HEK293 (cell line): ENCODE results near the gene PCTP.

ENCODE experiments used
- HOXD13 ChIP-seq: sonication (generic); formaldehyde crosslinking; IDR thresholded peaks from 2 replicates; pipeline ENCODE4 v1.8.0; 2022; ENCODE audit warnings: missing genetic modification reagents, borderline replicate concordance
- KLF8 ChIP-seq: fragments of 450-650 bp; formaldehyde crosslinking; IDR thresholded peaks from 2 replicates; pipeline ENCODE4 v1.5.1; 2016; ENCODE audit warnings: missing biosample characterization, missing genetic modification characterization
- KLF9 ChIP-seq: fragments of 450-650 bp; formaldehyde crosslinking; IDR thresholded peaks from 2 replicates; pipeline ENCODE4 v1.5.1; 2016; ENCODE audit warnings: missing biosample characterization, missing genetic modification characterization, low read depth
- MEIS1 ChIP-seq: sonication (generic); formaldehyde crosslinking; IDR thresholded peaks from 2 replicates; pipeline ENCODE4 v1.8.1; 2022; ENCODE audit warnings: missing genetic modification reagents, mild to moderate bottlenecking, borderline replicate concordance
- PRDM1 ChIP-seq: fragments of 450-650 bp; formaldehyde crosslinking; IDR thresholded peaks from 2 replicates; pipeline ENCODE4; 2016; ENCODE audit warnings: missing biosample characterization, missing genetic modification characterization
- ZBTB48 ChIP-seq: fragments of 450-650 bp; formaldehyde crosslinking; IDR thresholded peaks from 2 replicates; pipeline ENCODE4 v1.5.1; 2016; ENCODE audit warnings: missing biosample characterization, missing genetic modification characterization
- ZFHX2 ChIP-seq: fragments of 450-650 bp; formaldehyde crosslinking; conservative IDR thresholded peaks from 2 replicates; pipeline ENCODE4 v1.5.1; 2016; ENCODE audit warnings: missing biosample characterization, missing genetic modification characterization
- ZNF114 ChIP-seq: fragments of 450-650 bp; formaldehyde crosslinking; IDR thresholded peaks from 2 replicates; pipeline ENCODE4 v1.5.0; 2017; ENCODE audit warnings: missing biosample characterization, missing genetic modification characterization
- ZNF155 ChIP-seq: fragments of 450-650 bp; formaldehyde crosslinking; IDR thresholded peaks from 2 replicates; pipeline ENCODE4 v1.5.1; 2016; ENCODE audit warnings: missing biosample characterization, missing genetic modification characterization
- ZNF16 ChIP-seq: fragments of 450-650 bp; formaldehyde crosslinking; IDR thresholded peaks from 2 replicates; pipeline ENCODE4 v1.5.1; 2016; ENCODE audit warnings: low read depth, missing biosample characterization, missing genetic modification characterization
- ZNF174 ChIP-seq: fragments of 450-650 bp; formaldehyde crosslinking; IDR thresholded peaks from 2 replicates; pipeline ENCODE4 v1.5.0; 2017; ENCODE audit warnings: missing biosample characterization, mild to moderate bottlenecking, missing genetic modification characterization
- ZNF184 ChIP-seq: fragments of 450-650 bp; IDR thresholded peaks from 2 replicates; pipeline ENCODE4 v1.5.1; 2018; ENCODE audit warnings: missing biosample characterization, mild to moderate bottlenecking, missing genetic modification characterization
- ZNF302 ChIP-seq: fragments of 450-650 bp; formaldehyde crosslinking; IDR thresholded peaks from 2 replicates; pipeline ENCODE4 v1.5.1; 2016; ENCODE audit warnings: missing biosample characterization, missing genetic modification characterization, low read depth
- ZNF404 ChIP-seq: fragments of 450-650 bp; formaldehyde crosslinking; IDR thresholded peaks from 2 replicates; pipeline ENCODE4 v1.5.1; 2017; ENCODE audit warnings: missing biosample characterization, missing genetic modification characterization
- ZNF501 ChIP-seq: fragments of 450-650 bp; formaldehyde crosslinking; IDR thresholded peaks from 2 replicates; pipeline ENCODE4 v1.5.1; 2016; ENCODE audit warnings: missing biosample characterization, missing genetic modification characterization
- ZNF560 ChIP-seq: fragments of 450-650 bp; formaldehyde crosslinking; IDR thresholded peaks from 2 replicates; pipeline ENCODE4 v1.5.1; 2017; ENCODE audit warnings: missing biosample characterization, missing genetic modification characterization, borderline replicate concordance
- ZNF621 ChIP-seq: fragments of 450-650 bp; formaldehyde crosslinking; IDR thresholded peaks from 2 replicates; pipeline ENCODE4 v1.5.1; 2017; ENCODE audit warnings: missing biosample characterization, missing genetic modification characterization
- ZNF747 ChIP-seq: fragments of 450-650 bp; formaldehyde crosslinking; IDR thresholded peaks from 2 replicates; pipeline ENCODE4 v1.5.1; 2016; ENCODE audit warnings: missing biosample characterization, missing genetic modification characterization
- ZNF76 ChIP-seq: fragments of 450-650 bp; formaldehyde crosslinking; IDR thresholded peaks from 2 replicates; pipeline ENCODE4; 2016; ENCODE audit warnings: low read depth, missing biosample characterization, missing genetic modification characterization, borderline replicate concordance
- ZNF777 ChIP-seq: fragments of 450-650 bp; formaldehyde crosslinking; IDR thresholded peaks from 2 replicates; pipeline ENCODE4 v1.5.1; 2017; ENCODE audit warnings: missing biosample characterization, missing genetic modification characterization, borderline replicate concordance
- ZNF843 ChIP-seq: fragments of 450-650 bp; formaldehyde crosslinking; IDR thresholded peaks from 2 replicates; pipeline ENCODE4 v1.5.1; 2016; ENCODE audit warnings: missing biosample characterization, missing genetic modification characterization
- ZSCAN30 ChIP-seq: fragments of 450-650 bp; IDR thresholded peaks from 2 replicates; pipeline ENCODE4 v1.5.1; 2018; ENCODE audit warnings: missing biosample characterization, mild to moderate bottlenecking, missing genetic modification characterization, moderate library complexity
- TF ChIP-seq, protein P1 (sequence below): fragments of 450-650 bp; formaldehyde crosslinking; IDR thresholded peaks from 2 replicates; pipeline ENCODE4 v1.5.1; 2016; ENCODE audit warnings: missing biosample characterization, missing genetic modification characterization
- TF ChIP-seq, protein P2 (sequence below): fragments of 450-650 bp; formaldehyde crosslinking; IDR thresholded peaks from 2 replicates; pipeline ENCODE4 v1.5.1; 2016; ENCODE audit warnings: missing biosample characterization, missing genetic modification characterization
- TF ChIP-seq, protein P3 (sequence below): fragments of 450-650 bp; formaldehyde crosslinking; IDR thresholded peaks from 2 replicates; pipeline ENCODE4 v1.5.1; 2017; ENCODE audit warnings: missing biosample characterization, missing genetic modification characterization
- TF ChIP-seq, protein P4 (sequence below): fragments of 450-650 bp; formaldehyde crosslinking; IDR thresholded peaks from 2 replicates; pipeline ENCODE4 v1.5.1; 2016; ENCODE audit warnings: missing biosample characterization, missing genetic modification characterization, low read depth
- TF ChIP-seq, protein P5 (sequence below): fragments of 450-650 bp; formaldehyde crosslinking; IDR thresholded peaks from 2 replicates; pipeline ENCODE4 v1.5.1; 2016; ENCODE audit warnings: missing biosample characterization, missing genetic modification characterization, borderline replicate concordance
- TF ChIP-seq, protein P6 (sequence below): fragments of 450-650 bp; formaldehyde crosslinking; IDR thresholded peaks from 2 replicates; pipeline ENCODE4 v1.5.1; 2016; ENCODE audit warnings: missing biosample characterization, missing genetic modification characterization

Gene PCTP

DNA sequence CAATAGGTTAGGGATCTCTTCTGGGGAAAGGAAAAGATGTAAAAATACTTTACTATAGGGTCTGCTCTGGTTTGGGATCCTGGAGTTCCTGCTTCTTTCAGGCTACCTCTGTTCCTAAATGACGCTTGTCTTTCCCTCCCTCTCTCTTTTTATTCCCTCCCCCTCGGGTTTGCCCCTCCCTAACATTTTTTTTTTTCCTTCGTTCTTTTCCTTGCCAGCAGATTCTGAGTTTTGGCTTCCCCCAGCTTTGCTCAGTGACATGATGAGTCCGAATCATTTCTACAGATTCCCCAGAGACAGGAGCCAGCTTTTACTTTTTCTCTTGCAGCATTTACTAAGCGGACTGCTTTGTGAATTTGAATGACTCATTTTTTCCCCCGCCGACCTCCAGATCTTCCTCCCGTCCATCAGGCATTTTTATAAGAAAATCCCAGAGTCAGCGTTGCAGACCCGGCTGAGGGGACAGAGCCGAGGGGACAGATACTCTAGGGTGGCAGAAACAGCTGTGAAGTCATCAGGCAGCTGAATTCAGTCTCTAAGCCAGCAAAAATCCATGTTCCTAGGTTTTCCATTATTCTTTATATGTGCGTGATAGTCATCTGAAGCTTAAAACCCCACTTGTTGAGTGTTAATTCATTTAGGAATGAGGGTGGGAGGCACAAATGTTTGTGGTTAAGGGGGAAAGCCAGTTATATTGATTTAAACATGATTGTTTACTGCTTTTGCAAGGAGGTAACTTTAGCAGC, 27.9 kb upstream of the PCTP start, which contains the start of gene TMEM100 (continued):
- TF ChIP-seq KLF8 (tag by site-specific recombination) = 0 out of 2 replicates have a peak, but pooled peaks have one; percentile 54
- no peak for TF ChIP-seq ZNF302 (tag by site-specific recombination)
- TF ChIP-seq, protein P1, sequence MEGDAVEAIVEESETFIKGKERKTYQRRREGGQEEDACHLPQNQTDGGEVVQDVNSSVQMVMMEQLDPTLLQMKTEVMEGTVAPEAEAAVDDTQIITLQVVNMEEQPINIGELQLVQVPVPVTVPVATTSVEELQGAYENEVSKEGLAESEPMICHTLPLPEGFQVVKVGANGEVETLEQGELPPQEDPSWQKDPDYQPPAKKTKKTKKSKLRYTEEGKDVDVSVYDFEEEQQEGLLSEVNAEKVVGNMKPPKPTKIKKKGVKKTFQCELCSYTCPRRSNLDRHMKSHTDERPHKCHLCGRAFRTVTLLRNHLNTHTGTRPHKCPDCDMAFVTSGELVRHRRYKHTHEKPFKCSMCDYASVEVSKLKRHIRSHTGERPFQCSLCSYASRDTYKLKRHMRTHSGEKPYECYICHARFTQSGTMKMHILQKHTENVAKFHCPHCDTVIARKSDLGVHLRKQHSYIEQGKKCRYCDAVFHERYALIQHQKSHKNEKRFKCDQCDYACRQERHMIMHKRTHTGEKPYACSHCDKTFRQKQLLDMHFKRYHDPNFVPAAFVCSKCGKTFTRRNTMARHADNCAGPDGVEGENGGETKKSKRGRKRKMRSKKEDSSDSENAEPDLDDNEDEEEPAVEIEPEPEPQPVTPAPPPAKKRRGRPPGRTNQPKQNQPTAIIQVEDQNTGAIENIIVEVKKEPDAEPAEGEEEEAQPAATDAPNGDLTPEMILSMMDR = no peak
- no peak for TF ChIP-seq ZNF747
- TF ChIP-seq ZFHX2 (tag by site-specific recombination) = no peak
- no peak for TF ChIP-seq ZNF174 (tag by site-specific recombination)
- no peak; the same call in 1 of the 2 replicates for TF ChIP-seq ZNF184 (tag by site-specific recombination)
- TF ChIP-seq, protein P2, sequence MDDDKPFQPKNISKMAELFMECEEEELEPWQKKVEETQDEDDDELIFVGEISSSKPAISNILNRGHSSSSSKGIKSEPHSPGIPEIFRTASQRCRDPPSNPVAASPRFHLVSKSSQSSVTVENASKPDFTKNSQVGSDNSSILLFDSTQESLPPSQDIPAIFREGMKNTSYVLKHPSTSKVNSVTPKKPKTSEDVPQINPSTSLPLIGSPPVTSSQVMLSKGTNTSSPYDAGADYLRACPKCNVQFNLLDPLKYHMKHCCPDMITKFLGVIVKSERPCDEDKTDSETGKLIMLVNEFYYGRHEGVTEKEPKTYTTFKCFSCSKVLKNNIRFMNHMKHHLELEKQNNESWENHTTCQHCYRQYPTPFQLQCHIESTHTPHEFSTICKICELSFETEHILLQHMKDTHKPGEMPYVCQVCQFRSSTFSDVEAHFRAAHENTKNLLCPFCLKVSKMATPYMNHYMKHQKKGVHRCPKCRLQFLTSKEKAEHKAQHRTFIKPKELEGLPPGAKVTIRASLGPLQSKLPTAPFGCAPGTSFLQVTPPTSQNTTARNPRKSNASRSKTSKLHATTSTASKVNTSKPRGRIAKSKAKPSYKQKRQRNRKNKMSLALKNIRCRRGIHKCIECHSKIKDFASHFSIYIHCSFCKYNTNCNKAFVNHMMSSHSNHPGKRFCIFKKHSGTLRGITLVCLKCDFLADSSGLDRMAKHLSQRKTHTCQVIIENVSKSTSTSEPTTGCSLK = no peak
- no peak for TF ChIP-seq HOXD13 (CRISPR knock-in tag)
- no peak for TF ChIP-seq ZNF404 (tag by site-specific recombination)
- no peak for TF ChIP-seq ZNF501 (tag by site-specific recombination)
- TF ChIP-seq ZNF777 (tag by site-specific recombination) = no peak
- no peak for TF ChIP-seq ZSCAN30 (tag by site-specific recombination)
- TF ChIP-seq ZBTB48 (tag by site-specific recombination) = peak; percentile 82; the same call in 1 of the 2 replicates
- no peak for TF ChIP-seq ZNF621 (tag by site-specific recombination)
- no peak for TF ChIP-seq ZNF560 (tag by site-specific recombination)
- TF ChIP-seq, protein P3, sequence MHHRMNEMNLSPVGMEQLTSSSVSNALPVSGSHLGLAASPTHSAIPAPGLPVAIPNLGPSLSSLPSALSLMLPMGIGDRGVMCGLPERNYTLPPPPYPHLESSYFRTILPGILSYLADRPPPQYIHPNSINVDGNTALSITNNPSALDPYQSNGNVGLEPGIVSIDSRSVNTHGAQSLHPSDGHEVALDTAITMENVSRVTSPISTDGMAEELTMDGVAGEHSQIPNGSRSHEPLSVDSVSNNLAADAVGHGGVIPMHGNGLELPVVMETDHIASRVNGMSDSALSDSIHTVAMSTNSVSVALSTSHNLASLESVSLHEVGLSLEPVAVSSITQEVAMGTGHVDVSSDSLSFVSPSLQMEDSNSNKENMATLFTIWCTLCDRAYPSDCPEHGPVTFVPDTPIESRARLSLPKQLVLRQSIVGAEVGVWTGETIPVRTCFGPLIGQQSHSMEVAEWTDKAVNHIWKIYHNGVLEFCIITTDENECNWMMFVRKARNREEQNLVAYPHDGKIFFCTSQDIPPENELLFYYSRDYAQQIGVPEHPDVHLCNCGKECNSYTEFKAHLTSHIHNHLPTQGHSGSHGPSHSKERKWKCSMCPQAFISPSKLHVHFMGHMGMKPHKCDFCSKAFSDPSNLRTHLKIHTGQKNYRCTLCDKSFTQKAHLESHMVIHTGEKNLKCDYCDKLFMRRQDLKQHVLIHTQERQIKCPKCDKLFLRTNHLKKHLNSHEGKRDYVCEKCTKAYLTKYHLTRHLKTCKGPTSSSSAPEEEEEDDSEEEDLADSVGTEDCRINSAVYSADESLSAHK = 0 out of 2 replicates have a peak, but pooled peaks have one; percentile 8
- TF ChIP-seq ZNF114 (tag by site-specific recombination) = no peak
- TF ChIP-seq, protein P4, sequence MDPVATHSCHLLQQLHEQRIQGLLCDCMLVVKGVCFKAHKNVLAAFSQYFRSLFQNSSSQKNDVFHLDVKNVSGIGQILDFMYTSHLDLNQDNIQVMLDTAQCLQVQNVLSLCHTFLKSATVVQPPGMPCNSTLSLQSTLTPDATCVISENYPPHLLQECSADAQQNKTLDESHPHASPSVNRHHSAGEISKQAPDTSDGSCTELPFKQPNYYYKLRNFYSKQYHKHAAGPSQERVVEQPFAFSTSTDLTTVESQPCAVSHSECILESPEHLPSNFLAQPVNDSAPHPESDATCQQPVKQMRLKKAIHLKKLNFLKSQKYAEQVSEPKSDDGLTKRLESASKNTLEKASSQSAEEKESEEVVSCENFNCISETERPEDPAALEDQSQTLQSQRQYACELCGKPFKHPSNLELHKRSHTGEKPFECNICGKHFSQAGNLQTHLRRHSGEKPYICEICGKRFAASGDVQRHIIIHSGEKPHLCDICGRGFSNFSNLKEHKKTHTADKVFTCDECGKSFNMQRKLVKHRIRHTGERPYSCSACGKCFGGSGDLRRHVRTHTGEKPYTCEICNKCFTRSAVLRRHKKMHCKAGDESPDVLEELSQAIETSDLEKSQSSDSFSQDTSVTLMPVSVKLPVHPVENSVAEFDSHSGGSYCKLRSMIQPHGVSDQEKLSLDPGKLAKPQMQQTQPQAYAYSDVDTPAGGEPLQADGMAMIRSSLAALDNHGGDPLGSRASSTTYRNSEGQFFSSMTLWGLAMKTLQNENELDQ (tag by site-specific recombination) = no peak
- no peak for TF ChIP-seq KLF9 (tag by site-specific recombination)
- no peak for TF ChIP-seq ZNF76 (tag by site-specific recombination)
- TF ChIP-seq ZNF155 = no peak
- no peak for TF ChIP-seq ZNF16
- no peak for TF ChIP-seq ZNF843 (tag by site-specific recombination)
- TF ChIP-seq, protein P5, sequence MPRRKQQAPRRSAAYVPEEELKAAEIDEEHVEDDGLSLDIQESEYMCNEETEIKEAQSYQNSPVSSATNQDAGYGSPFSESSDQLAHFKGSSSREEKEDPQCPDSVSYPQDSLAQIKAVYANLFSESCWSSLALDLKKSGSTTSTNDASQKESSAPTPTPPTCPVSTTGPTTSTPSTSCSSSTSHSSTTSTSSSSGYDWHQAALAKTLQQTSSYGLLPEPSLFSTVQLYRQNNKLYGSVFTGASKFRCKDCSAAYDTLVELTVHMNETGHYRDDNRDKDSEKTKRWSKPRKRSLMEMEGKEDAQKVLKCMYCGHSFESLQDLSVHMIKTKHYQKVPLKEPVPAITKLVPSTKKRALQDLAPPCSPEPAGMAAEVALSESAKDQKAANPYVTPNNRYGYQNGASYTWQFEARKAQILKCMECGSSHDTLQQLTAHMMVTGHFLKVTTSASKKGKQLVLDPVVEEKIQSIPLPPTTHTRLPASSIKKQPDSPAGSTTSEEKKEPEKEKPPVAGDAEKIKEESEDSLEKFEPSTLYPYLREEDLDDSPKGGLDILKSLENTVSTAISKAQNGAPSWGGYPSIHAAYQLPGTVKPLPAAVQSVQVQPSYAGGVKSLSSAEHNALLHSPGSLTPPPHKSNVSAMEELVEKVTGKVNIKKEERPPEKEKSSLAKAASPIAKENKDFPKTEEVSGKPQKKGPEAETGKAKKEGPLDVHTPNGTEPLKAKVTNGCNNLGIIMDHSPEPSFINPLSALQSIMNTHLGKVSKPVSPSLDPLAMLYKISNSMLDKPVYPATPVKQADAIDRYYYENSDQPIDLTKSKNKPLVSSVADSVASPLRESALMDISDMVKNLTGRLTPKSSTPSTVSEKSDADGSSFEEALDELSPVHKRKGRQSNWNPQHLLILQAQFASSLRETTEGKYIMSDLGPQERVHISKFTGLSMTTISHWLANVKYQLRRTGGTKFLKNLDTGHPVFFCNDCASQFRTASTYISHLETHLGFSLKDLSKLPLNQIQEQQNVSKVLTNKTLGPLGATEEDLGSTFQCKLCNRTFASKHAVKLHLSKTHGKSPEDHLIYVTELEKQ (tag by site-specific recombination) = no peak
- TF ChIP-seq MEIS1 = no peak
- TF ChIP-seq, protein P6, sequence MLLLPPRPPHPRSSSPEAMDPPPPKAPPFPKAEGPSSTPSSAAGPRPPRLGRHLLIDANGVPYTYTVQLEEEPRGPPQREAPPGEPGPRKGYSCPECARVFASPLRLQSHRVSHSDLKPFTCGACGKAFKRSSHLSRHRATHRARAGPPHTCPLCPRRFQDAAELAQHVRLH = no peak
- TF ChIP-seq PRDM1 = peak; percentile 82
